Esophagus (tissue), 2 donors: ENCODE data around the gene SASH1. TPM values are rescaled to one million over a fixed set of nuclear protein-coding genes. Genes with fewer than 3 reads are reported as not detected.

Source experiments
- H3K27ac ChIP-seq, 2 donors: one replicate each; pipeline ENCODE4 v1.5.1; 2013; ENCODE audit warnings: low read depth in 2 of 2, mild to moderate bottlenecking in 2 of 2, inconsistent platforms in 1 of 2, low read length in 1 of 2, moderate library complexity in 1 of 2
- H3K27me3 ChIP-seq, 2 donors: one replicate each; pipeline ENCODE4 v1.6.1; 2013; ENCODE audit warnings: low read length in 2 of 2, control low read depth in 1 of 2, mild to moderate bottlenecking in 1 of 2; ENCODE audit not compliant: insufficient read depth in 2 of 2, control insufficient read depth in 1 of 2
- H3K36me3 ChIP-seq, 2 donors: one replicate each; pipeline ENCODE4 v1.6.1; 2013; ENCODE audit warnings: low read length in 1 of 2; ENCODE audit not compliant: control insufficient read depth in 2 of 2, insufficient read depth in 2 of 2
- H3K4me1 ChIP-seq, 2 donors: one replicate each; pipeline ENCODE4 v1.6.1; 2013; ENCODE audit warnings: low read length in 1 of 2; ENCODE audit not compliant: control insufficient read depth in 2 of 2, insufficient read depth in 2 of 2
- H3K4me3 ChIP-seq, 2 donors: one replicate each; pipeline ENCODE4 v1.5.1; 2013; ENCODE audit warnings: low read length in 2 of 2, mild to moderate bottlenecking in 2 of 2, low read depth in 1 of 2, moderate library complexity in 1 of 2
- H3K9me3 ChIP-seq, 2 donors: one replicate each; pipeline ENCODE4 v1.6.1; 2013; ENCODE audit warnings: mild to moderate bottlenecking in 2 of 2, low read depth in 1 of 2, low read length in 1 of 2, moderate library complexity in 1 of 2; ENCODE audit not compliant: control insufficient read depth in 2 of 2, insufficient read depth in 1 of 2
- WGBS, 2 donors: extraction: QIAGEN DNeasy Blood & Tissue Kit; methylation state at CpG; one replicate each; pipeline ENCODE4 v1.1.7; 2013; 5-methylcytosine and 5-hydroxymethylcytosine counted together
- polyA plus RNA-seq, 2 donors: library from polyadenylated mRNA; stranded (reverse); fragments of 200-250 nt; gene quantifications; one replicate each; pipeline ENCODE4 v1.2.3, GENCODE V29; 2013
- donor health status: healthy with polysubstance abuse.
- donor health status: Bipolar disorder and iron deficiency.

The SASH1 gene
- polyA plus RNA-seq, 2 donors, result 29.6 to 59.0 TPM

DNA sequence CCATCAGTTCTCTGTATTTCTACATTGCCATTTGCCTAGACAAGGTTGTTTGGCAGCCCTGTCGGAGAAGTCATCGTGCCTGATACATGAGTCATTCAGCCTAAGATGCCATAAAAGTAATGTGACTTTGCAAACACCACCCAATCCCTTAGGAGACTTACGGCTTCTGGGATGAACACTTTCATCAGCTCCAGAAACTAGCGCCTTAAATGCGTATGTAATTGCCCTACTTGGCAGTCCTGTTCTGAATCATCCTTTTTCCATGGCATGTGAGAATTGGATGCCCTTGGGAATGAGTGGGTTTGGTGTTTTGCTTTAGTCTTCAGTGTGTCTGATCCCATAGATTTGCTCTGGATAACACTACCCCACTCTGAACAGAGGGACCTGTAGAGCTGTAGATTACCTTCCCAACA lies 158.5 kb downstream of the SASH1 start:
- H3K27me3 ChIP-seq, result no peaks in the 10 kb centered on the region
- peaks cover 0 to 7% of the 10 kb centered on the region in 2 donors for H3K36me3 ChIP-seq
- peaks cover 0 to 3% of the 10 kb centered on the region in 2 donors for H3K4me1 ChIP-seq
- no peaks in the 10 kb centered on the region for H3K9me3 ChIP-seq
- no peak overlapping the region for H3K4me3 ChIP-seq
- WGBS, 2 donors, result 27 to 46% methylated on average over 5 of the region's 5 CpGs
- H3K27ac ChIP-seq, result peak overlapping the region; percentile 28 to 75

DNA sequence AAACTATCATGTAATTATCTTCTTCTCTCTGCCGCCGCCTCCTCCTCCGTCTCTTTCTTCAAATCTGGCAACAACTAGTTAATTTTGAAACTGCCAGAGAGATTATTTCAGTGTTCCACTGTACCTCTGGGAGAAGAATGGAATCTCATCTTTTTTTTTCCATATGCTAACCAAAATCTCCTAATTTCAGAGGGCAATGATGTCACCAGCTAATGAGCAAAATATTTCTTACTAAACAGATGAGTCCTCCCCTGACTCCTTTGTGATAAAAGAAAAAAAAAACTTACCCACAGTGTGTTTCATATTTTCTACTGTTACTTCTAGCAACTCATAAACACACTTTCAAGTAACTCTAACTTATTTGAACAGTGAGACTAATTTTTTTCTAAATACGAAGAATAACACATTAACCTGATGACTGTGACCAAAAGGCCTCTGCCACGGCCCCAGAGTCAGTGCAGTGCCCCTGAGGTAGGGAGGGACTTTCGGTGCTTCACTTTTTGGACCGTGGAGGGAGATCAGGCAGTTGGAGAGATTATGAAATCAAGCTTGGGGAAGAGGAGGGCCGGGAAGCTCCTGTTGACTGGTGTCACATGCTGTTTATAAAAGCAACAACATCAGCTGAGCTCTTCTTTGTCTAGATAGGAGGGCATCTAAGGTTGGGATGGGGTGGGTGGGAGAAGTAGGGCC lies 159.6 kb downstream of the SASH1 start:
- Histone ChIP-seq H3K27ac (peak overlapping the region; percentile 26 to 40), H3K4me3 (no peak overlapping the region), H3K27me3 (no peaks in the 10 kb centered on the region), H3K4me1 (peaks cover 0 to 3% of the 10 kb centered on the region in 2 donors), H3K36me3 (peaks cover 0 to 7% of the 10 kb centered on the region in 2 donors), H3K9me3 (no peaks in the 10 kb centered on the region)
- 70 to 71% methylated on average over 8 of the region's 8 CpGs for WGBS, 2 donors

DNA sequence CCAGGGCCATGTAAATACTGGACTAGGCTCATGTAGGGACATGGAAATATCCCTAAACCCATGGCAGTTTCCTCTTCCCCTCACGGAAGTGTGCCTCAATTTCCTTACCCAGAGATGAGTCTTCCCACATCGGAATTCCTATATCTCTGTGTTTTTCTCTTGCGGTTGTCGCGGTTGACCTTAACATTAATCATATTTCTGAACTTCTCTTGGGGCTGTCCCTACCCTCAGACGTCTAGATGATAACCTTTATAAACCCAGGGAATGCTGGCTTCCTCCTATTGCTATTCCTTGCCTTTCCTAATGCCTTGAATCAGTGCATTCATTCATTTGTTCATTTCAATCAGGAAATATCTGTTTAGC lies 160.1 kb downstream of the SASH1 start:
- peaks cover 0 to 7% of the 10 kb centered on the region in 2 donors for H3K36me3 ChIP-seq
- no peaks in the 10 kb centered on the region for H3K27me3 ChIP-seq
- no peak overlapping the region for H3K4me3 ChIP-seq
- 85 to 87% methylated on average over 6 of the region's 6 CpGs for WGBS, 2 donors
- H3K27ac ChIP-seq, result peak overlapping the region in 1 of 2 donors; percentile 26
- no peaks in the 10 kb centered on the region for H3K9me3 ChIP-seq
- H3K4me1 ChIP-seq, result peaks cover 0 to 3% of the 10 kb centered on the region in 2 donors

DNA sequence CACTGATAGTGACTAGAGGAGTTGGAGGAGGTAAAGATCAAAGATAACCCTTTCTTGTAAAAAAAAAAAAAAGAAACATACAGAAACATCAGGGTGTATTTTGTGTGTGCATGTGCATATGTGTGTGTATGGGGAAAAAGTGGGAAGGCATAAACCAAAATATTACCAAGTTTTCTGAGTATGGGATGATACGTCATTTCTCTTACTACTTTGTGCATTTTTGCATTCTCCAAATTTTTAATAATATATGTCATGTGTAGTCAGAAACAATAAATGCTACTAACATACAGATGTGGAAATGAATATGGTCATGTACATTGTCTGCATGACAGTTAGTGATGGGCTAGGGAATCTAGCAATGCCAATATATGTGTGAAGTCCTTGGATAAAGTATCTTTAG lies 161.1 kb downstream of the SASH1 start:
- Histone ChIP-seq H3K9me3 (no peaks in the 10 kb centered on the region), H3K27ac (no peak overlapping the region)
- WGBS, 2 donors, result 60 to 97% methylated on average over 1 of the region's 1 CpG

DNA sequence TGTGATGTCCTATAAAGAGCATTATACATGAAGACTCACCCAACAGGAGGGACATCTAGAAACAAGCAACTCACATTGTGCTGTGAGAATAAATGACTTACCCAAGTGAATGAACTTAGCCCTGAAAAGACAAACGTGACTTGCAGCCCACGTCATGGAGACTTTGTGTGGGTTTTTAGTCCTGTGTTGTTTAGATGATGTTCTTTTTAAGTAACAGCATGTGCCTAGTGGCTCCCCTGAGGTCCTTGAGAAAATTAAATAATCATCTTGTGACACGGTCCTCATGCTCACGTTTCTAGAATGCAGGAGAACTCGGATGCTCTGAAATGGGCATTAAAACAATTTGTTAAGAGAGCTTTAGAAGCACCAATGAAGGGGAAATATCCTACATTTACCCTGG lies 165.1 kb downstream of the SASH1 start:
- Histone ChIP-seq H3K27ac (peak overlapping the region in 1 of 2 donors; percentile 62), H3K4me3 (no peak overlapping the region), H3K36me3 (peaks cover 0 to 5% of the 10 kb centered on the region in 2 donors), H3K4me1 (no peaks in the 10 kb centered on the region), H3K9me3 (no peaks in the 10 kb centered on the region), H3K27me3 (no peaks in the 10 kb centered on the region)
- 64 to 67% methylated on average over 5 of the region's 5 CpGs for WGBS, 2 donors

More for the DNA sequence above, 161.1 kb downstream of the SASH1 start:
- H3K27me3 ChIP-seq, result no peaks in the 10 kb centered on the region
- peaks cover 0 to 7% of the 10 kb centered on the region in 2 donors for H3K36me3 ChIP-seq
- no peak overlapping the region for H3K4me3 ChIP-seq
- H3K4me1 ChIP-seq, result peaks cover 0 to 3% of the 10 kb centered on the region in 2 donors

DNA sequence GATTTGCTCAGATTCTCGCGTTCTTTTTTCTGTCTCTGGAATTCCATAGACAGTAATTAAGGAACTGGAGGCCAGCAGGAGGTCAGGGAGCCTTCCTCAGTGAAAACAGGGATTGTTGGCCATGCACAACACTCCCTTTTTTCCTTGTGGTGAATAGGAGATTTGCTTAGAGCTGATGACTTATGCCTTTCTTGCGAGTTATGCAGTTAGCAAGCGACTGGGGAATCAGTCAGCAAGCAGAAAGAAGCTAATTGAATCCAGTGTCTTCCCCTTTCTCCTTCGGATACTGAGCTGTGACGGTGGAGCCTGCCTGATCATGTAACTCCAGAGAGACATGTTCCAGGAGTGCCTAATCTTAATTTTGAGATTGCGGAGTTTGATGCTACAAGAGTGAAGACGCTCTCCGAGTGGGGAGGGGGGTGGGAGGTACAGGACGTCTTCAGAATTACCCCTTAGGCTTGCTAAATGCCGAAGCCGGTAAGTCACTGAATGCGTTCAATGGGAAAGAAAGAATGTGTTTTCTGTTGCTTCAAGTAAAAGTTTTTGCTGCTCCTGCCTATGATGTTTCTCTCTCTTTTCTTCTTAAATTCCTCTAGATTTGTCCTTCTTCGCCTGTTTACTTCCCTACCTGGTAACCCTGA lies 165.9 kb downstream of the SASH1 start:
- WGBS, 2 donors, result 38 to 43% methylated on average over 14 of the region's 14 CpGs
- peaks cover 1 to 2% of the 10 kb centered on the region in 2 donors for H3K4me1 ChIP-seq
- H3K9me3 ChIP-seq, result no peaks in the 10 kb centered on the region
- H3K27ac ChIP-seq, result peak overlapping the region; percentile 47 to 74
- H3K27me3 ChIP-seq, result no peaks in the 10 kb centered on the region
- peak overlapping the region in 1 of 2 donors; percentile 37 for H3K4me3 ChIP-seq
- peaks cover 0 to 5% of the 10 kb centered on the region in 2 donors for H3K36me3 ChIP-seq

DNA sequence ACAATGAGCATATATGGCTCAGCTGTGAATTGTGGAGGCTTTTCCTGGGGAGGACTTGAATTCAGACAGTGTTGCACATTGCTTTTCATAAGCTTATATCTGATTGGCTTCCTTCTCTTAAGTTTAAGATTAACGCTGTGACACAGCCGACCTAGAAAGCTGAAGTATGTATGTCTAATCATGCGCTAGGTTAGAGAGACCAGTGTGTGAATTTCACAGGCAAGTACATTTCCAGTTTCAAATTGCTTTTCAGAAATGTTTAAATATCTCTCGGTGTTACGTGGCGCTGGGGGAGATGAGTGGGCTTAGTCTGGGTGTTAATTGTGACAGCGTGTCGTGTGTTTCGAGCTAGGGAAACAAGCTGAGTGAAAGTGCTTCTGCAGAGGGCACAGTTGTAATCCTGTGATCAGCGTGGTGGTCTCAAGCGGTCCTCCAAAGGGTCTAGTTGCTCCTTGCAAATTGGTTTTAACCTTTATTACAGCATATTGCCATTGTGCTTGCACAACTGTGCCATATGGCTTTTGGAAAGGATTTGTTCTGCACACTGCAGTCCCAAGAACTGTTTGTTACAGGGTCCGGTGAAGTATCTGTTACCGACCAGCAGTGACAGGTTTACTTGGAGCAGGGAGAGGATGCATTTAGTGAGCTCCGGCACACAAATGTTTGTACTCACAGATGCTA lies 166.6 kb downstream of the SASH1 start:
- peak overlapping the region in 1 of 2 donors; percentile 37 for H3K4me3 ChIP-seq
- peaks cover 4 to 8% of the 10 kb centered on the region in 2 donors for H3K4me1 ChIP-seq
- 63% methylated on average over 14 of the region's 14 CpGs for WGBS, 2 donors
- no peaks in the 10 kb centered on the region for H3K27me3 ChIP-seq
- peak overlapping the region; percentile 47 to 69 for H3K27ac ChIP-seq
- H3K9me3 ChIP-seq, result no peaks in the 10 kb centered on the region
- H3K36me3 ChIP-seq, result peaks cover 0 to 4% of the 10 kb centered on the region in 2 donors

DNA sequence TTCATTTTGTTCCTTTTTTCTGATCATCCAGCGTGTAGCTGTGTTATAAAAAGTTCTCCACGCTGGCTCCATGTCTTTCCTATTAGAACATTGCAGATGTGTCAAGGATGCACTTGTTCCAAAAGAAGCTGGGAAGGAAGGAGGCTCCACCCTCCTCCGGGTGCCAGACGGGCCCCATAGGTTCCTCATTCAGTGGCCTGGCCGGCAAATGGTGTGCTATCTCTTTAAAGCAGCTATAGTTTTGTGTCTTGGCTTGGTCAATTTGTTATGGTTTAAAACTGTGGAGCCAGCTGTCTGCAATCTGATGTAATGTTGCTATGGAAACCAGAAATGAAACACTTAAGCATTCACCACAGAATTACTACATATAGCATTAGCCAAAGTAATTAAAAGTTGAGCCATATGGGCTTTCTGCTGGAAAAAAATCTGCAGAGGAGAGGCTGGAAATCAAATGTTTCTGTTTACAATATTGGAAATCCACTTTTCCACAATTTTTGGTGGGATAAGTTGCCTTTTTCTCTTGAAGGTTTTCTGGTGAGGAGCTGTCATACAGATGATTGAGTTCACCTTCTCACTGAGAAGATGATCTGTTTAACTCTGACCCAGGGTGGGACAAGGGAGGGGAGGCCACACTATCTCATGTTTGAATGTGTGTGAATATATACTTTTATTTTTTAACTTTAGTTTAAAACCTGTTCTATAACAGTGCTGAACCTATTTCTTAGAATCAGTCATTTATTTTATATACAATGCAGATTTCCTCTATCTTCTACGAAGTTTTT lies 167.4 kb downstream of the SASH1 start:
- 26% methylated on average over 6 of the region's 6 CpGs for WGBS, 2 donors
- Histone ChIP-seq H3K36me3 (no peaks in the 10 kb centered on the region), H3K27me3 (no peaks in the 10 kb centered on the region), H3K9me3 (no peaks in the 10 kb centered on the region), H3K4me3 (no peak overlapping the region), H3K4me1 (peaks cover 4 to 8% of the 10 kb centered on the region in 2 donors), H3K27ac (peak overlapping the region; percentile 5 to 22)
